Pulmonary artery endothelial cell (primary cell): ENCODE measurements around the gene TNNT3. TPM values are rescaled to one million over a fixed set of nuclear protein-coding genes. Genes with fewer than 3 reads are reported as not detected.
"Not testable (repeated sequence)": the region's sequence is repeated elsewhere in the genome, so short reads cannot be mapped to it uniquely, and the experiment has no call there.

Source experiments
- DNase-seq: peaks from one replicate; pipeline ENCODE4 v3.0.0-alpha.2; 2011; ENCODE audit warnings: low read depth, low spot score
- total RNA-seq: library from RNA; depleted of rRNA; stranded (reverse); fragments of >200 nt; gene quantifications from 2 replicates; pipeline ENCODE4 v1.2.3, GENCODE V29; 2014

Gene TNNT3
- total RNA-seq, 1 donor from 2014 or later: not detected

DNA sequence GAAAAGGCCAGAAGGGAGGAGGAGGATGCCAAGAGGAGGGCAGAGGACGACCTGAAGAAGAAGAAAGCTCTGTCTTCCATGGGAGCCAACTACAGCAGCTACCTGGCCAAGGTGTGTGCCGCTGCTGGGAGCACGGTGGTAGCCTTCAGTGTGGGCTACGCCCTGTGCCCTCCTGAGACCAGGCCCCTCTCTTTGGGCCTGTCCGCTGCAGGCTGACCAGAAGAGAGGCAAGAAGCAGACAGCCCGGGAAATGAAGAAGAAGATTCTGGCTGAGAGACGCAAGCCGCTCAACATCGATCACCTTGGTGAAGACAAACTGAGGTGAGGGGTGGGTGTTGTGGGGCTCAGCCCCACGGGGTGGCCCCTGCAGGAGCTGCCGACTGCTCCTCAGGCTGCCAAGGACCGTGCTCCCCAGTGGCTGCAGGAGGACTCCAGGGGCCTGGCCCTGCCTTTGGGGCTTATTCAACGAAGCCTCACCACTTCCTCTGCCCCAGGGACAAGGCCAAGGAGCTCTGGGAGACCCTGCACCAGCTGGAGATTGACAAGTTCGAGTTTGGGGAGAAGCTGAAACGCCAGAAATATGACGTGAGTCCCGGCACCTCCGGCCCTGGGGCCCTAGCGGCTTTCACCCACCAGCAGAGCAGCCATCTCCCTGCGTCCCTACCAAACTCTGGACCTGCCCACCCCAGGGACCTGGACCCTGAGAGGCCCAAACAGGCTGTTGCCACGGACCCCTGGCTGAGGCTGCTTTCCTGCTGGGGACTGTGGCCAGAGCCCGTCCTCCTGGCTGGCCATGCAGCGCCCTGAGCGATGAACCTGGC, 15.0 kb downstream of the TNNT3 start:
- no peak for DNase-seq

DNA sequence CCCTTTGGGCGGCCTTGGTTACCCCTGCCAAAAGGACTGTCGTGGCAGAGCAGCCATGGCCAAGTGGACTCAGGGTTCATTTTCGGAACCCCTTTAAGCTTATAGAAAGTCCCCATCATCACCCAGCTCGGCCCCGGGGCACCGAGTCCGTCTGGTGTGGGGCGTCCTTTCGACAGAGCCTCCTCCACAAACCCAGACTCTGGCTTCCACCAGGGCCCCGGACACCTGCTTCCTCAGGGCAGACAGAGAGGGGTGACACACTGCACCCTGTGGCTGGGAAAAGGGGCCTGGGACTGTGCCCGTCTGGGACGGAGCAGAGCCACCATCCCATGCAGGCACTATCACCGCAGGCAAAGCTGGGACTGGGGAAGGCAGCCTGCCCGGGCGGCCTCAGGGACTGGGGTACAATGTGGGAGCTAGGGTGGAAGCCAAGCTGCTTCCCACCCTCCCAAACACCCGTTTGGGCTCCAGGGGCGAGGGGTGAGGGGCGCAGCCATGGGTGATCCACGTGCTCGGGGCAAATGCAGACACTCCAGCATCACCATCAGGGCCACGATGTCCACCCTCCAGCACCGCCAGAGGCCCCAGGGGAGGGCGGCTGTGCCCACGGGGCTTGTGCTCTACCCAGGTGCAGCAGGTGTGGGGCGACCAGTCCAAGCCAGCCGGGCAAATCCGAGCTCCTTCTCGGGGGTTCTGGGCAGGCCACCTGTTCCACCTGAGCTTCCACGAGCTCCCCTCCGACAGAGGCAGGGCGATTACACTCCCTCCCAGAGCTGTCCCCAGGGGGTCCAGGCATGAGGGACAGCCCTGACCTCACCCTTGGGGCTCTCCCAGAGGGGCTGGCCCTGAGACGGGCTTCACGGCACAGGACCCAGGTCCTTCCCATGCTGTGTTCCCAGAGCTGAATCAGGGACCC, 15.9 kb downstream of the TNNT3 start:
- no peak for DNase-seq

DNA sequence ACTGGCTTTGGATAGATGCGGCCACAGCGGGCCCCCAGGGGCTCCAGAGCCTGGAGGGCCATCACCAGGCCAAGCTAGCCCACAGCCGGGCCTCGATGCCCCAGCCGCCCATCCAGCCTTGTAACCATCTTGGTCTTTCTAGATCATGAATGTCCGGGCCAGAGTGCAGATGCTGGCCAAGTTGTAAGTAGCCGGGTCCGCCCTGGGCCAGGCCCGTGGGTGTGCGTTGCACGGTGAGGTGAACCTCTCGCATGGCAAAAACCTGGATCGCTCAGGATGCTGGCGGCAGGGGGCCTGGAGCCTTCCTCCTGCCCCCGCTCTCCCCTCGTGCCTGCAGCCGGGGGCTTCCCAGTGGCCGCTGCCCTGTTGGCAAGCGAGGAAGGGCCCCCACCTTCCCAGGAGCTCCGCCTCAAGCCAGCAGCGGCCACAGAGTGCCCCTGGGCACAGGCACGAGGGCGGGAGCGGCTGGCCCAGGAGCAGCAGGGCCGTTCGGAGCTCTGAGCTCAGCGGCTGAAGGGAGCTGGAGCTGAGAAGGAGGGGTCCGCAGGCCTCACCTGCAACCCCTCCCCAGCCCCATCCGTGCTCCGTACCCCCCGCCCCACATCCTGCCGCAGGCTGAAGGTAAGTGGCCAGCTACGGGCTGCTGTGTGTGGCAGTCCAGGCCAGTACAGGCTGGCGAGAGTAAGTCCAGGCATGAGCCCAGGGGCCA, 16.7 kb downstream of the TNNT3 start:
- no peak for DNase-seq

DNA sequence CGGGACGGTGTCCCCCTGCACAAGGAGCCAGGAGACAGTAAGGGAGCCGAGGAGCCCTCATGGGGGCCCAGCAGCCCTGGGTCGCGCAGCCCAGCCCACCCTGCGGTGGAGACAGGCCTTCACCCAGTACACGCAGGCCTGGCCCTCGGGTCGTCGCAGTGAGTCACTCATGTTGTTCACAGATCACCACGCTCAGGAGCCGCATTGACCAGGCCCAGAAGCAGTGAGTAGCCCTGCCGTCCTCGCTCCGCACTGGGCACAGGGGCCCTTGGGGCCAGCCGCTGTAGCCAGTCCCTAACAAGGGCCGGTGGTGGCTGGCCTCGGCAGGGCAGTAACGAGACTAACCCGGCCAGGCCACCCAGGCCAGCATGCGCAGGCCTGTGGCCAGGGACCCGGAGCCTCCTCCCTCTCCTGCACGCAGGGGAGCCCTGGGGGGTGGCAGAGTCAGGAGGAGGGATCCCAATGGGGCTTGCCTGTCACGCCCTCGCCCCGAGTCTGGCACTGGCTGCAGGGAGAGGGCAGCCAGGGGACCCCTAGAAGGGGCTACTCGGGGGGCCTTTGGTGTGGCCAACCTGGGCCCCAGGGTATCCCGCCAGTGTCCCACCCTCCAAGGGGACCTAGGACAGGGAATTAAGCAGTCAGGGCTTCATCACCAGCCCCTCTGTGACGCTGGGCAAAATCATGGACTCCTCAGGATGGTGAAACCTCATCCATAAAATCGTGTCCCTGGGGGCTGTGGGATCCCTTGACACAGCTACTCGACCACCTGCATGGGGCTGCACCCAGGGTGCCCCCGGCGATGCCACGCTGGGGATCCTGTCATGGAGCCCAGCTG, 17.5 kb downstream of the TNNT3 start:
- no peak for DNase-seq

DNA sequence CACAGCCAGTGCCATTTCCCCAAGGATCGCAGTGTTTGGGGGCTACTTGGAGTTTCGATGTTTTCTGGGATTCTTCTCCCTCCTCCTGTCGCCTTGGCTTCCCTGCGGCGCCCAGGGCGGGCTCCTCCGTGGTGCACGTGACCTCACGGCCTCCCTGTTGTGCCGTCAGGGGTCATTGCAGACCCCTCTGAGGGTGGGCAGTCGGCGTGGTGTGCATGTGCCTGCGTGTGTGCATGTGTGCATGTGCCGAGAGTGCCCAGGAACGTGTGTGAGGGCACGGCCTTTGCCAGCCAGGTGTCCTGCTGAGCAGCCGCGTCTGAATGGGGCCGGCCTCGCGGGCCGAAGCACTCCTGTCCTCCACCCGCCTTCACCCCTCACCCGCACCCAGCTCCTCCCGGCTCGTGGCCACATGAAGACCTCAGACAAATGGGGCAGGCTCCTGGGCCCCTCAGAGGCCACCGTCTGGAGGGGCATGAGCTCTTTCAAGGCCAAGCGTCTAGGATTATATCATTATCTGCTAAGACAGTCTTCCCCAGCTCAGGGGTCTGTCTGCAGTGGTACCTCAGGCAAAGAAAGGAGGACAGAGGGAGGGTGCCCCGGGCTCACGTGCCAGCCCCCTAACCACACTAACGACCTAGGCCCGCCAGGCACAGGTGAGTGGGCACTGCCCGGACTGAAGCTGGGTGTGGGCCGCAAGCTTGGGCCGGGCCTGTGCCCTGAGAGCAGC, 18.3 kb downstream of the TNNT3 start:
- no peak for DNase-seq

DNA sequence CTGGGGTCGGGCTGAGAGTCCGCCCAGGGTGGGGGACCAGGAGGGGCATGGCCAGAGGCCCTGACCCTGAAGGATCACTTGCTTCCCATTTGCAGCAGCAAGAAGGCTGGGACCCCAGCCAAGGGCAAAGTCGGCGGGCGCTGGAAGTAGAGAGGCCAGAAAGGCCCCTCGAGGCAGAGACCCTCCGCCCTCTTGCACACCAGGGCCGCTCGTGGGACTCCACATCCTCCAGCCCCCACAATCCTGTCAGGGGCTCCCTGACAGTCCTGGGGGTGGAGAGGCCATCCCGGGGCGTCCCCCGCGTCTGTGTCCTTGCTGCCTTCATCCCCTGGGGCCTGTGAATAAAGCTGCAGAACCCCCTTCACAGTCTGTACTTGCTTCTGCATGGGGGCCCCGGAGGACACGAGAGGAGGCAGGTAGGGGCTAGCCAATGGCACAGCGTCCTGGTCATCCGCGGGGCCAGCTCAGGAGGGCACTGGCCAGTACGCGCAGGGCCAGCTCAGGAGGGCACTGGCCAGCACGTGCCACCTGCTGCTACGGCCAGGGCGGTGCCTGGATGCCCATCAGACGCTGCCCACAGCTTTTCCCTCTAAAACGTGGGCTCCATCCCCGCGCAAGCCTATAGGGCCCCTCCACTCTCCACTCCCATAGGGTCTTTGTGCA, 19.0 kb downstream of the TNNT3 start:
- DNase-seq: no peak

DNA sequence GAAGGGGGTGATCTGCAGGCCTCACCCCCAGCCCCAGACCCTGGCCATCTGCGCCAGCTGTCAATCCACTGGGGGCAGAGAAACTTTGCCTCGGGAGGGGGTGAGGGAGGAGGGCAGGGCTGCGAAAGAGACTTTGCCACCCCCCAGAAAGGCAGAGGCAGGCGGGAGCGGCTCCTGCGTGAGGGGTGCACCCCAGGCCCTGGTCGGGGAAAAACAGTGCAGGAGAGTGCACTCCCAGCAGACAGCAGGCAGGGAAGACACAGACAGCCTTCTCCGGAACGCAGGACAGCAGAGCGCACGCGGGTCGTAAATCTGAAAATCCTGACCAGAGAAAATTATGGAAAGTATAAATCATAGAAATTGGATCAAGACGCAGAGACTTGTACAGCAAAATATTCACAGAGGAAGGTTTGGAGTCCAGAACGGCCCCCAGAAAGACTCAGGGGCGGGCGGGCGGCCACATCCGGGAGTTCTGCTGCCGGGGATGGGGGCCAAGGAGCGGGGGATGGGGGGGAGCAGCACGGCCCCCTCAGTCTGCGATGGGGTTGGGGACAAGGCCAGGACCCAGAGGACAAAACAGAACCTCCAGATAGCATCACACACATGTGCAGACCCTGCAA, 19.6 kb downstream of the TNNT3 start:
- no peak for DNase-seq

DNA sequence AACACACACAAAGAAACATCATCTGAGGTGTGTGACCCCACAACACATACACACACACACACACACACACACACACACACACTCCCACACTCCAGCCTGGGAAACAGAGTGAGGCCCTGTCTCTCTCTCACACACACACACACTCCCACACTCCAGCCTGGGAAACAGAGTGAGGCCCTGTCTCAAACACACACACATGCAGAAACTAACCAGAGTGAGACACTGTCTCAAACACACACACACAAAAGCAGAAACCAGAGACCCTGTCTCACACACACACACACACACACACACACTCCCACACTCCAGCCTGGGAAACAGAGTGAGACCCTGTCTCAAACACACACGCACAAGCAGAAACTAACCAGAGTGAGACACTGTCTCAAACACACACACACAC, 20.3 kb downstream of the TNNT3 start:
- DNase-seq: not testable (repeated sequence)

DNA sequence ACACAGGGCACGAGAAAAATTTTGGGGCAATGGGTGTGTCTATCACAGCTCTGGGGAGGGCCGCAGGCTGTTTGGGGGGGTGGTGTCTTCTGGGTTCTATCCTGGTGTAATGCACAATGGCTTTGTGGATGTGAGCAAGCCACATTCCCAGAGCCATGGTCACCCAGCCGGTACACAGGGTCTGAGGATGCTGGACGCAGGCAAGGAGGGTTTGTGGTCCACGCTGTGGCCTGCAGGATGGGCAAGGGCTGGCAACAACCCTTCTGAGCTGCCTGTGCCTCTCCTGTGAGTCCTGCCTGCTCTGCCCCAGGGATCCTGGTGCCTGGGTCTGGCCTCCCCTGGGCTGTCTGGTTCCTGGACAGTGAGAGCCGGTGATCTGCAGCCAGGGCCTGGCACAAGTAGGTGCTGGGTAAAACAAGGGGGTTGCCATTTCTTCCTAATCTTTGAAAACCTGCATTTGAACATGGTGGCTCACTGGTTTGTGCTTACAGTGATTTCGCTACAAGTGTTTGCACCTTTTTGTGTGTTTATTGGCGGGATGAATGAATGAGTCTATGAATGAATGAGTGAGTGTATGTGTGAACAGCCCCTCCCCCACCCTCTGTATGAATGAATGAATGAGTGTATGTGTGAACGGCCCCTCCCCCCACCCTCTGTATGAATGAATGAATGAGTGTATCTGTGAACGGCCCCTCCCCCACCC, 23.2 kb downstream of the TNNT3 start:
- DNase-seq: no peak

DNA sequence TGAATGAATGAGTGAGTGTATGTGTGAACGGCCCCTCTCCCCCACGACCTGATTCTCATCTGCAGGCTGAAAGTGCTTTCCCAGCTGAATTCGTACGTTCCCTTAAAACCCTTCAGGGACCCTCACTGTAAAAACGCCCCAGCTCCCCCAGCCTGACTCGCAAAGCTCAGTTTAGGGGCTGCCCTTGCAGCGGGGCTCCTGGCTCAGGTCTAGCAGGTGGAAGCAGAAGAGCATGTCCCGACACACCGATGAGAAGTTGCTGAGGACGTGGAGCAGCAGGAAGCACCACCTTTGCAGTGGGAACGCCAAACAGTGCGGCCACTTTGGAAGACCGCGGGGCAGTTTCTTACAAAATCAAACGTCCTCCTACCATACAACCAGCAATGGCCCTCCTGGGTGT, 24.1 kb downstream of the TNNT3 start:
- DNase-seq: no peak

DNA sequence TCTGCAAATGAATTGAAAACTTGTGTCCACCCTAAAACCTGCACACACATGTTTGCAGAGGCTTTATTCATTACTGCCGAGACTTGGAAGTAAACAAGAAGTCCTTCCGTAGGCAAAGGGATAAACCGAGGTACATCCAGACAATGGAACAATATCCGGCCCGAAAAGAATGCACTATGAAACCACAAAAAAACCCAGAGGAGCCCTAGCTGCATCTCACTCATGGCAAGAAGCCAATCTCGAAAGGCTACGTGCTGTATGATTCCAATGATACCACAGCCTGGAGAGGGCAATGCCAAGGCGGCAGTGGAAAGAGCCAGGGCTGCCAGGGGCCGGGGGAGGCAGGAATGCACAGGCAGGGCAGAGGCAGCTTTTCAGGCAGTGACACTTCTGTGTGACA, 24.5 kb downstream of the TNNT3 start:
- DNase-seq: no peak

DNA sequence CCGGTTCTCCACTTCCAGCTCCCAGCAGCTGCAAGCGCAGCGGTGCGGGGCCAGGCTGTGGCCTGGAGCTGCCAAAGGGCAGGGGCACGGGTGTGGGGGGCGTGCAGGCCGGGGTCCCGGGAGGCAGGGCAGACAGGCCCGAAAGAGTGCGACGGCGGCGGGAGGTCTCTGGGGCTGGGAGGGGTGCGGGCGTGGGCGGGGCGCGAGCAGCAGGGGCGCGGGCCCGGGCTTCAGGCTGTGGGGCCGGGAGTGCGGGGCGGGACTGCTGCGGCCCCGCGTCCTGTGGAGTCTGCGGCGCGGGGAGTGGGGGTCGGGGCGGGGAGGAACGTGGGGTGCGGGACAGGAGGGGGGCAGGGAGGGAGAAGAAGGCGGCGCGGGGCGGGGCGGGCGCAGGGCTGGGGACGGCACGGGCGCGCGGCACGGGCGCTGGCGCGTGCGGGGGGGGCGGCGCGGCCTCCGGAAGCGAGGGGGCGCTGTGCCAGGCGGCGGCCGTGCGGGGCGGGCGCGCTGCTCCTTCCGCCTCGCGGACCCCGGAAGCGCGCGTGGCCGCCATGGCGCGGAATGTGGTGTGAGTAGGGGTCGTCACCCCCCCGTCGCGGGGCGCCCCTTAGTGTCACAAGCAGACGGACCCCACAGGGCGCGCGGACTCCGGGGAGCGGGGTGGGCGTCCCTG, 27.4 kb downstream of the TNNT3 start, which contains the start of gene MRPL23:
Gene MRPL23 (plus strand): TSS at position 521 of the 673 bp plus-strand sequence. CDS start 31 bp downstream, at position 552.
- DNase-seq: no peak

DNA sequence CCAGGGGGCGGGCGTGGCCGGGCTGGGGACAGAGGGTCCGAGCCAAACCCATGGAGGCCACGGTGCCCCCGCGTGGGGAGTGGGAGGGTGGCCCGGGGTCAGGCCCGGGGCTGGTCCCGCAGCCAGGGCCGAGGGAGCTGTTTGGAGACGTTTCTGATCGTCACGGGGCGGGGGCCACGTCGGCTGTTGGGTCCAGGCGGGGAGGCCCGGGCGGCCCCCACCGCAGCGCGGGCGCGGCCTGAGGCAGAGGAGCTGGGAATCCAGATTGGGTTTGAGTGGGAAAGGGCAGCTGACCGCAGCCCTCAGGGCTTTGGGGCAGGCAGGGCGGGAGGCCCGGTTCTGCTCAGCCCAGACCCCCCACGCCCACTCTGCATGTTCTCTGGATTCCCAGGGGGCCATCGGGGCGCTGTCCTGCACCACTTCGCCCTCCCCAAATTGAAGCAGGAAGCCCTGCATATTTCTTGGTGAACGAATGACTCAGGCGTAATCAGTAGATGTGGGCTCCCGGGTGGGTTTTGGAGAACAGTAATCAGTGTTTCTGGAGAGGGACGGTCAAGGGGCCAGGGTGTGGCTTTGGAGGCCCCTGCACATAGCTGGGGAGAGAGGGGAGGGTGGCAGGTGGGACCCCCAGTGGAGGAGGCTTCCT, 28.2 kb downstream of the TNNT3 start:
- DNase-seq: no peak

DNA sequence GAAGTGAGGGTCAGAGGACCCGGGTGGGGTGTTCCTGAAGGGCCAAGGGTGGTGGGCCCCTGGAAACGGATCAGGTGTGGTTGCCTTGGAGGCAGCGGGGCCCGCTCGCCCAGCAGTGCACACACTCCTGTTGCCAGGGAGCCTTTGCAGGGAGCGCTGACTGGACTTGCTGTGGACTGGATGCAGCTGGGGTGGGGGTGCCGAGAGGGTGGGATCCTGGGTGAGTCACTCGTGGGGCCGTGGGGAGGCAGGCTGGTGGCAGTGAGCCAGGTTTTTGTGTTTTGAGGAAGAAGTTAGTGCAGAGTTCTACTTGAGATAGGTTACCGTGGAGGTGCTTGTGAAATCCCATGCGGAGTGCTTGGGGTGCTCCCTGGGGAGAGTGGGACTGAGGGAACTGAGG, 28.9 kb downstream of the TNNT3 start:
- DNase-seq: no peak

DNA sequence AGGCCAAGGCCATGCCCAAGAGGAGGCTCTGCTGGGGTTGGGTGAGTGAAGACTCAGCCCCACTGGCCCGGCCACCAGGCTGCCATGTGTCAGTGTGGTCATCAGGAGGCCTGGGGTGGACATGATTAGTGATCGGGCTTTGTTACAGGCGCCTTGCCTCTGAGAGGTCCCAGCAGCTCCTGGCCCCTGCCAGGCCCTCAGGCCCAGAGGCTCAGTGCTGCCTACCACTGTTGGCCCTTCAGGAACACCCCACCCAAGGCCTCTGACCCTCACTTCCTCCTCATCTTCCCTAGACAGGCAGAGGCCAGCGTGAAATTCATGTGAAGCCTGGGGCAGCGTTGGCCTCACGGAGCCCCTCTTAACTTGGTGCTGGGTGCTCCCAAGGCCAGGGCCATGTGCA, 29.8 kb downstream of the TNNT3 start:
- no peak for DNase-seq

DNA sequence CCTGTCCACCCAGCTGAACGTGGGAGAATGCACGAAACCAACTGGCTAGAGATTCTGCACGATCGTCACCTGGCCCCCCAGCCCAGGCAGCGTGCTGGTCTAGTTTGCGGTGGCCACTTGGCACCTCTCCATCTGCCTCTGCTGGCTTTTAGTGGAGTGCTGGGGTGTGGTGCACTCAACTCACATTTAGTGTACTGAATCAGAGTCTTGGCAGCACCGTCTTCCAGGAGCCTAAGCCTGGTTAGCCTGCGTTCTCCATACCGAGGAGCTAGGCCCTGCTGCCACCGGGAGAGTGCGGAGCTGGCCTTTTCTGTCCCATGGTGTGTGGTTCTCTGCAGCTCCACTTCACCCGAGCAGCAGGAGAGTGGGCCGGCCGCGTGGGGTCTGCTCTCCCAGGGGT, 30.4 kb downstream of the TNNT3 start:
- no peak for DNase-seq

DNA sequence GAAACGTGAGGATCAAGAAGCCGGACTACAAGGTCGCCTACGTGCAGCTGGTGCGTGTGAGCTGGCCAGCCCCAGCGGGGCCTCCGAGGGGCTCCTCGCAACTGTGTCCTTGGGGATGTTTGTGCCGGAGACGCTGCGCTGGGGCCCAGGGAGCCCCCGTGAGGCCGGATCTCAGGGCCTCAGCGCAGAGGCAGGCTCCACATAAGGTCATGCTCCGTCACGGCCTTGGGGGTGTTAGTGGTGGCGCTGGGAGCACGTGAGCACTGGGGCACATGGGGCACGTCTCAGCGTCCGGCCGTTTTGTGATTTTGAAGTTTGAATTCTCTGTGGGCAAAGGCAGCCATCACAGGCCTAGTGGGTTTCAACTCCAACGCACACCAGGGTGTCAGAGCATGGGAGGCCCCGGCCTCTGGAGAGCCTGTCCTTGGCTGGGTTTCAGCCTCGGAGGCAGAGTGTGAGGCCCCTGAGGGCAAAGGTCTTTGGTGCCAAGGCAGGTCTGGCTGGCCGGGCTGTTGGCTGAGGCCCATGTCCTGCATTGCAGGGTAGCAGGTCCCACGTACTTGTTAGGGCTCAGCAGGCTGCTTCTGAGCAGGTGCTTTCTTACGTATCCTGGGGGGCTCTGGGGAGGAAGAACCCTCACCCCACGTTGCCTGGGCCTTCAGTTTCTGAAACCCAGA, 33.4 kb downstream of the TNNT3 start:
- no peak for DNase-seq
